K562 (cell line): Measurements from ENCODE around the gene FBXL4. TPM values are rescaled to one million over a fixed set of nuclear protein-coding genes. Genes with fewer than 3 reads are reported as not detected.

Source experiments
- ATAC-seq: fragments of 200-7000 bp; cut with Tn5 transposase; 3 replicates; pipeline ENCODE4 v1.9.1; 2020; ENCODE audit warnings: moderate library complexity
- BruUV-seq: library from RNA; stranded (reverse); fragments of 400-500 nt; replicated peaks from 2 replicates; lab custom pipeline; 2021; lab: Mats Ljungman, UMichigan
- CTCF ChIA-PET: fragments of 300-600 bp; formaldehyde crosslinking; extraction: SDS; loops from one replicate; lab custom pipeline; 2021; ENCODE audit warnings: low intra/inter-chr PET ratio; lab: Yijun Ruan, JAX
- POLR2A ChIA-PET: fragments of 300-600, 350-650 bp; sonication (Branson Sonifier 250); formaldehyde crosslinking; extraction: SDS; loops from one replicate; lab custom pipeline; 2021; ENCODE audit warnings: antibody characterized with exemption, inconsistent platforms; lab: Yijun Ruan, JAX
- DNase-seq, 4 experiments: peaks; one replicate each; pipeline versions ENCODE4 v3.0.0 to v3.0.0-alpha.2; 2011 to 2018; ENCODE audit warnings: low spot score in 3 of 4, mixed read lengths in 3 of 4; ENCODE audit errors: extremely low read depth in 1 of 4
- FAIRE-seq: peaks from 2 replicates; lab custom pipeline; 2011; peaks lifted over from hg19 to GRCh38; lab: Jason Lieb, UNC
- H2AFZ ChIP-seq: 2 replicates; pipeline ENCODE4 v1.6.0; 2011; ENCODE audit warnings: low read depth, low read length, control low read depth, inconsistent platforms
- H3K27ac ChIP-seq: fragments of 200-600 bp; 3 replicates; pipeline ENCODE4 v1.8.0; 2011; ENCODE audit warnings: low read depth, mild to moderate bottlenecking, control low read depth, inconsistent platforms, low read length, moderate library complexity, mixed read lengths; ENCODE audit errors: extremely low read depth
- H3K27me3 ChIP-seq, 2 experiments: fragments of 300-600 bp in 1 of 2; 2 replicates in 1 of 2; 3 replicates in 1 of 2; pipeline versions ENCODE4 v1.6.0 to v1.8.0; 2011; ENCODE audit warnings: inconsistent platforms in 2 of 2, low read length in 2 of 2, mild to moderate bottlenecking in 1 of 2, mixed read lengths in 1 of 2, moderate library complexity in 1 of 2; ENCODE audit not compliant: control insufficient read depth in 2 of 2, insufficient read depth in 2 of 2
- H3K36me3 ChIP-seq: fragments of 300-600 bp; 3 replicates; pipeline ENCODE4 v1.8.0; 2011; ENCODE audit warnings: mild to moderate bottlenecking, low read length, inconsistent platforms; ENCODE audit not compliant: control insufficient read depth, insufficient read depth
- H3K4me1 ChIP-seq, 2 experiments: fragments of 200-600 bp in 1 of 2; replicated peaks in 1 of 2; 2 replicates in 1 of 2; 3 replicates in 1 of 2; pipeline versions ENCODE4 v1.5.1 to v1.8.0; 2011; ENCODE audit warnings: inconsistent platforms in 2 of 2, low read length in 2 of 2, mild to moderate bottlenecking in 1 of 2, mixed read lengths in 1 of 2, moderate library complexity in 1 of 2; ENCODE audit not compliant: control insufficient read depth in 2 of 2, insufficient read depth in 2 of 2
- H3K4me2 ChIP-seq: 2 replicates; pipeline ENCODE4 v1.6.1; 2011; ENCODE audit warnings: low read length, control low read depth, inconsistent platforms, mixed read lengths; ENCODE audit not compliant: insufficient read depth
- H3K4me3 ChIP-seq: fragments of 200-600 bp; sonication (generic), shearing (Covaris generic); 2 replicates; pipeline ENCODE4 v1.5.1; 2016; ENCODE audit warnings: control low read depth, inconsistent platforms
- H3K79me2 ChIP-seq: fragments of 200-600 bp; 3 replicates; pipeline ENCODE4 v1.8.0; 2011; ENCODE audit warnings: low read length, inconsistent platforms; ENCODE audit not compliant: control insufficient read depth, insufficient read depth
- H3K9ac ChIP-seq, 2 experiments: 2 replicates each; pipeline versions ENCODE4 v1.6.0 to v1.6.1; 2011; ENCODE audit warnings: low read depth in 2 of 2, low read length in 2 of 2, control low read depth in 1 of 2, inconsistent platforms in 1 of 2, mild to moderate bottlenecking in 1 of 2, mixed read lengths in 1 of 2; ENCODE audit not compliant: insufficient read depth in 1 of 2
- H3K9me1 ChIP-seq: one replicate; pipeline ENCODE4 v1.6.0; 2011; ENCODE audit warnings: inconsistent platforms, mild to moderate bottlenecking, low read length, moderate library complexity; ENCODE audit not compliant: control insufficient read depth, insufficient read depth
- H3K9me3 ChIP-seq: replicated peaks from 2 replicates; pipeline ENCODE4 v1.5.1; 2011; ENCODE audit warnings: low read depth, low read length, inconsistent platforms; ENCODE audit not compliant: control insufficient read depth, insufficient read depth
- H4K20me1 ChIP-seq: replicated peaks from 2 replicates; pipeline ENCODE4 v1.6.1; 2011; ENCODE audit warnings: low read length, inconsistent platforms, mixed read lengths; ENCODE audit not compliant: control insufficient read depth, insufficient read depth
- DIDO1 ChIP-seq: fragments of 450-650 bp; IDR thresholded peaks from 2 replicates; pipeline ENCODE4 v1.6.1; 2016; ENCODE audit warnings: low read depth, missing biosample characterization, missing genetic modification characterization
- FOXA3 ChIP-seq, 2 experiments: fragments of 450-650 bp in 1 of 2; sonication (generic) in 1 of 2; formaldehyde crosslinking; IDR thresholded peaks in 1 of 2; conservative IDR thresholded peaks in 1 of 2; 2 replicates each; pipeline versions ENCODE4 v1.4.0 to v1.8.0; 2020 to 2022; ENCODE audit warnings: mild to moderate bottlenecking in 2 of 2, missing genetic modification reagents in 1 of 2
- KDM2B ChIP-seq: fragments of 250-450 bp; sonication (Bioruptor Pico); IDR thresholded peaks from 2 replicates; pipeline ENCODE4 v1.8.0; 2021; ENCODE audit warnings: mild to moderate bottlenecking, moderate library complexity
- L3MBTL2 ChIP-seq: fragments of 450-650 bp; IDR thresholded peaks from 2 replicates; pipeline ENCODE4 v1.6.1; 2016; ENCODE audit warnings: mild to moderate bottlenecking, moderate library complexity
- NFRKB ChIP-seq: fragments of 450-650 bp; IDR thresholded peaks from 2 replicates; pipeline ENCODE4 v1.6.1; 2016; ENCODE audit warnings: low read depth
- SMAD3 ChIP-seq: fragments of 450-650 bp; formaldehyde crosslinking; conservative IDR thresholded peaks from 2 replicates; pipeline ENCODE4 v1.4.0; 2020; ENCODE audit warnings: mild to moderate bottlenecking
- SMARCA5 ChIP-seq: fragments of 450-650 bp; IDR thresholded peaks from 2 replicates; pipeline ENCODE4 v1.6.1; 2016
- ZNF445 ChIP-seq: fragments of 250-450 bp; sonication (Bioruptor Pico); IDR thresholded peaks from 2 replicates; pipeline ENCODE4 v1.4.0; 2020; ENCODE audit warnings: low read depth, mild to moderate bottlenecking, moderate library complexity
- WGBS: fragments of 100-300 bp; shearing (Covaris generic); methylation state at CpG from one replicate; pipeline ENCODE4 v1.1.6; 2016; ENCODE audit warnings: low coverage, mixed read lengths; ENCODE audit not compliant: insufficient coverage; ENCODE audit errors: missing lambda C conversion rate; 5-methylcytosine and 5-hydroxymethylcytosine counted together
- in situ Hi-C: fragments of 300-500 bp; cut with MboI; formaldehyde crosslinking; loops from 4 replicates; pipeline ENCODE4 v1.15.0; 2018; ENCODE audit warnings: inconsistent platforms, mixed read lengths
- intact Hi-C: fragments of 100-400 bp; cut with micrococcal nuclease; formaldehyde crosslinking; loops from 2 replicates; pipeline ENCODE4 v1.14.2; 2022
- polyA plus RNA-seq, 8 experiments: library from polyadenylated mRNA; depleted of rRNA in 4 of 8; stranded (reverse) in 5 of 8; unstranded in 3 of 8; fragments of >200 nt; fragmentation: Nextera tagmentation in 2 of 8; fragmentation: Illumina TruSeq in 1 of 8; extraction: Ambion mirVana in 2 of 8; extraction: Trizol in 1 of 8; gene quantifications; 2 replicates each; pipeline versions ENCODE4 v1.2.1 to v1.2.3, GENCODE V29; 2011 to 2014; ENCODE audit warnings: inconsistent platforms in 1 of 8, missing spikeins in 1 of 8
- total RNA-seq, 7 experiments: library from RNA; depleted of rRNA in 6 of 7; stranded (reverse); fragments of >200 nt in 6 of 7; fragmentation: Illumina TruSeq in 2 of 7; extraction: Trizol in 2 of 7; gene quantifications; 2 replicates each; pipeline versions ENCODE4 v1.2.1 to v1.2.3, GENCODE V29; 2011 to 2021; ENCODE audit warnings: low replicate concordance in 1 of 7
- TF ChIP-seq, protein P1 (sequence below): fragments of 450-650 bp; formaldehyde crosslinking; IDR thresholded peaks from 2 replicates; pipeline ENCODE4 v1.4.0; 2020; ENCODE audit warnings: mild to moderate bottlenecking

The FBXL4 gene
- total and polyA plus RNA-seq, 9 of the 15 experiments (the other 6 are each of a cell fraction or from before 2014, with no cell fraction given): 4.2 to 23.1 (median 7.7) TPM

- no peaks in the 10 kb centered on the region for H3K4me1 ChIP-seq
- intact Hi-C loops: no loop called here
- 100% methylated on average over 3 of the region's 3 CpGs for WGBS
- no TSS peak for BruUV-seq
- no peak overlapping the region for H3K4me3 ChIP-seq
- no peaks in the 10 kb centered on the region for H4K20me1 ChIP-seq
- no peak overlapping the region for H3K4me2 ChIP-seq
- FAIRE-seq: no peak
- H3K36me3 ChIP-seq: peaks cover 26% of the 10 kb centered on the region
- H3K79me2 ChIP-seq: peaks cover 32% of the 10 kb centered on the region; the same call in 2 of the 3 replicates
- no peaks in the 10 kb centered on the region for H3K27me3 ChIP-seq
- no peaks in the 10 kb centered on the region for H3K9me3 ChIP-seq
- in situ Hi-C loops: no loop called here
- no peak overlapping the region for H2AFZ ChIP-seq
- H3K27ac ChIP-seq: no peak overlapping the region
- CTCF ChIA-PET: no interaction called here
- ATAC-seq: no peak
- no peak overlapping the region for H3K9ac ChIP-seq
- no peak for DNase-seq
- TF ChIP-seq DIDO1 (tag) (no peak), L3MBTL2 (no peak), SMARCA5 (no peak), SMAD3 (no peak), KDM2B (CRISPR knock-in tag) (no peak), ZNF445 (CRISPR knock-in tag) (no peak), NFRKB (no peak), FOXA3 (CRISPR knock-in tag; conservative IDR thresholded peaks at IDR 0.05 in 1 of 2, IDR thresholded peaks at IDR 0.05 in 1 of 2) (no peak)
- TF ChIP-seq, protein P1, sequence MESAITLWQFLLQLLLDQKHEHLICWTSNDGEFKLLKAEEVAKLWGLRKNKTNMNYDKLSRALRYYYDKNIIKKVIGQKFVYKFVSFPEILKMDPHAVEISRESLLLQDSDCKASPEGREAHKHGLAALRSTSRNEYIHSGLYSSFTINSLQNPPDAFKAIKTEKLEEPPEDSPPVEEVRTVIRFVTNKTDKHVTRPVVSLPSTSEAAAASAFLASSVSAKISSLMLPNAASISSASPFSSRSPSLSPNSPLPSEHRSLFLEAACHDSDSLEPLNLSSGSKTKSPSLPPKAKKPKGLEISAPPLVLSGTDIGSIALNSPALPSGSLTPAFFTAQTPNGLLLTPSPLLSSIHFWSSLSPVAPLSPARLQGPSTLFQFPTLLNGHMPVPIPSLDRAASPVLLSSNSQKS (CRISPR knock-in tag): no peak
- POLR2A ChIA-PET: no interaction called here
- H3K9me1 ChIP-seq: no peaks in the 10 kb centered on the region
Measured at GRCh38 chr6:98928688-98929087, 19.1 kb downstream of the FBXL4 start.
